OCI-LY3 (cell line): ENCODE data around the gene LYSMD4.
"Not testable (repeated sequence)": the region's sequence is repeated elsewhere in the genome, so short reads cannot be mapped to it uniquely, and the experiment has no call there.

Experiments used
- EZH2phosphoT487 ChIP-seq: fragments of 200-600 bp; shearing (Covaris generic); IDR thresholded peaks from 2 replicates; pipeline ENCODE4 v1.6.1; 2018; ENCODE audit warnings: antibody characterized with exemption, mixed run types, low read depth
- TF ChIP-seq, protein P1 (sequence below): fragments of 200-600, 300-600 bp; sonication (generic); IDR thresholded peaks from 2 replicates; pipeline ENCODE4 v1.5.1; 2014; ENCODE audit warnings: antibody characterized with exemption, low read length, low read depth

DNA sequence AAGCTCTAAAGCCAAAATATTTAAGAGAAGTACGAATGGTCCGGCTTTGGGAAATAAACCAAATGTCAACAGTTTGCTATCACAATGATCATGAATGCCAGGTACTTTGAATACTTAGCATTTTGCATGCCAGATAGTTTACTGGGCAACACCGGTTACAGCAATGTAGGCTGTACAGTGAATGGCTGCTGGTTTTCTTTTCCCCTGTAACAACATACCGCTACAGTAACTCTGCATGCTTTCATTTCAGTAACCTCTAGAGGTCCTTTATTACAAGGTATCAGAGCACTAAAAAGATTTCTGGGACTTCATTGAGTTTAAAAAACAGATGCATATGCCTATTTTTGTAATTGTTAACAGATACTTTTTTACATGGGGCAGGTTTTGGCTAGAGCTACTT is 48.8 kb upstream of the LYSMD4 start:
- TF ChIP-seq, protein P1, sequence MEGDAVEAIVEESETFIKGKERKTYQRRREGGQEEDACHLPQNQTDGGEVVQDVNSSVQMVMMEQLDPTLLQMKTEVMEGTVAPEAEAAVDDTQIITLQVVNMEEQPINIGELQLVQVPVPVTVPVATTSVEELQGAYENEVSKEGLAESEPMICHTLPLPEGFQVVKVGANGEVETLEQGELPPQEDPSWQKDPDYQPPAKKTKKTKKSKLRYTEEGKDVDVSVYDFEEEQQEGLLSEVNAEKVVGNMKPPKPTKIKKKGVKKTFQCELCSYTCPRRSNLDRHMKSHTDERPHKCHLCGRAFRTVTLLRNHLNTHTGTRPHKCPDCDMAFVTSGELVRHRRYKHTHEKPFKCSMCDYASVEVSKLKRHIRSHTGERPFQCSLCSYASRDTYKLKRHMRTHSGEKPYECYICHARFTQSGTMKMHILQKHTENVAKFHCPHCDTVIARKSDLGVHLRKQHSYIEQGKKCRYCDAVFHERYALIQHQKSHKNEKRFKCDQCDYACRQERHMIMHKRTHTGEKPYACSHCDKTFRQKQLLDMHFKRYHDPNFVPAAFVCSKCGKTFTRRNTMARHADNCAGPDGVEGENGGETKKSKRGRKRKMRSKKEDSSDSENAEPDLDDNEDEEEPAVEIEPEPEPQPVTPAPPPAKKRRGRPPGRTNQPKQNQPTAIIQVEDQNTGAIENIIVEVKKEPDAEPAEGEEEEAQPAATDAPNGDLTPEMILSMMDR: not testable (repeated sequence)
- TF ChIP-seq EZH2phosphoT487: not testable (repeated sequence)
